Stomach (tissue), 9 donors: ENCODE measurements around the gene ANKRD44. TPM values are rescaled to one million over a fixed set of nuclear protein-coding genes. Genes with fewer than 3 reads are reported as not detected.

Experiments
- DNase-seq, 2 donors: peaks; one replicate each; pipeline versions ENCODE4 v3.0.0 to v3.0.0-alpha.2; 2013 to 2019
- H3K27ac ChIP-seq, 5 donors: fragments of 200-600 bp in 4 of 5; sonication (generic) in 4 of 5; one replicate each; pipeline ENCODE4 v1.5.1; 2013 to 2019; ENCODE audit warnings: mild to moderate bottlenecking in 1 of 5, moderate library complexity in 1 of 5
- H3K27me3 ChIP-seq, 3 donors: fragments of 200-600 bp; sonication (generic); one replicate each; pipeline ENCODE4 v1.5.1; 2017 to 2019; ENCODE audit warnings: mixed run types in 1 of 3
- H3K36me3 ChIP-seq, 4 donors: fragments of 200-600 bp; sonication (generic); 1 replicate in 3 of 4; 2 replicates in 1 of 4; pipeline ENCODE4 v1.5.1; 2016 to 2019
- H3K4me1 ChIP-seq, 4 donors: fragments of 200-600 bp; sonication (generic); one replicate each; pipeline ENCODE4 v1.5.1; 2016 to 2019
- H3K4me3 ChIP-seq, 4 donors: fragments of 200-600 bp; sonication (generic) in 3 of 4; one replicate each; pipeline ENCODE4 v1.5.1; 2016 to 2019; ENCODE audit warnings: mild to moderate bottlenecking in 1 of 4
- H3K9me3 ChIP-seq, 4 donors: fragments of 200-600 bp; sonication (generic); one replicate each; pipeline ENCODE4 v1.5.1; 2016 to 2019
- EP300 ChIP-seq: sonication (generic); formaldehyde crosslinking; IDR thresholded peaks from one replicate; pipeline ENCODE4 v1.6.1; 2017; ENCODE audit warnings: antibody characterized with exemption
- POLR2A ChIP-seq, 4 donors: fragments of 450-650 bp; IDR thresholded peaks; one replicate each; pipeline ENCODE4 v1.6.1; 2016; ENCODE audit warnings: antibody characterized with exemption in 4 of 4, control low read depth in 2 of 4, mild to moderate bottlenecking in 1 of 4, moderate library complexity in 1 of 4
- POLR2AphosphoS5 ChIP-seq, 3 donors: sonication (generic); formaldehyde crosslinking; IDR thresholded peaks; one replicate each; pipeline ENCODE4 v1.6.1; 2016; ENCODE audit warnings: antibody characterized with exemption in 3 of 3
- WGBS, 5 donors: extraction: QIAGEN DNeasy Blood & Tissue Kit in 3 of 5; methylation state at CpG; one replicate each; pipeline versions ENCODE4 v1.1.5 to v1.1.7; 2013 to 2018; 5-methylcytosine and 5-hydroxymethylcytosine counted together
- intact Hi-C: fragments of 100-400 bp; cut with DNase I; formaldehyde crosslinking; loops from one replicate; pipeline ENCODE4 v1.15.1; 2023; ENCODE audit warnings: low total_unique reads
- polyA plus RNA-seq, 3 donors: library from polyadenylated mRNA; stranded (reverse); fragments of 200-250 nt; gene quantifications; one replicate each; pipeline ENCODE4 v1.2.3, GENCODE V29; 2013
- total RNA-seq, 5 donors: library from RNA; depleted of rRNA; stranded (reverse); fragments of >200 nt; gene quantifications; one replicate each; pipeline versions ENCODE4 v1.1.0 to v1.2.3, GENCODE V29; 2014 to 2016
- TF ChIP-seq, protein P1 (sequence below), 7 experiments: fragments of 450-650 bp in 4 of 7; fragments of 200-600 bp in 3 of 7; sonication (generic) in 3 of 7; IDR thresholded peaks; one replicate each; pipeline ENCODE4 v1.5.1; 2016 to 2019; ENCODE audit warnings: antibody characterized with exemption in 7 of 7, control low read depth in 2 of 7, mild to moderate bottlenecking in 1 of 7
- donor health status: healthy with polysubstance abuse.
- donor health status: Bipolar disorder and iron deficiency.
- donor health status: healthy.

ANKRD44 gene
- total and polyA plus RNA-seq, 8 donors, result 1.2 to 58.4 (median 7.0) TPM

DNA sequence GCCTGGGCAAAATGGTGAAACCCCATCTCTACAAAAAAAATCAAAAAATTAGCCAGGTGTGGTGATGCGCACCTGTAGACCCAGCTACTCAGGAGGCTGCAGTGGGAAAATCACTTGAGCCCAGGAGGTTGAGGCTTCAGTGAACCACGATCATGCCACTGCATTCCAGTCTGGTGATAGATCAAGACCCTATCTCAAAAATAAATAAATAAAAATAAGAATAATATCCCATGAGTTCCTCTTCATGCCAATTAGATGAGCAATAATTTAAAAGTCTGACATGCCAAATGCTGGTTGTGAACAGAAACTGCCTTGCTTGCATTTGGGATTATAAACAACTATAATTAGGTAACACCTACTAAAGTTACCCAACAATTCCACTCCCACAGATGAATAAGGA is 22.1 kb upstream of the ANKRD44 start:
- Histone ChIP-seq H3K4me3 (no peak overlapping the region), H3K27ac (no peak overlapping the region), H3K9me3 (no peaks in the 10 kb centered on the region), H3K27me3 (no peaks in the 10 kb centered on the region), H3K36me3 (no peaks in the 10 kb centered on the region), H3K4me1 (no peaks in the 10 kb centered on the region)
- WGBS, 5 donors, result 85 to 96% (median 92%) methylated on average over 2 of the region's 2 CpGs
- no peak for DNase-seq
- TF ChIP-seq, protein P1, sequence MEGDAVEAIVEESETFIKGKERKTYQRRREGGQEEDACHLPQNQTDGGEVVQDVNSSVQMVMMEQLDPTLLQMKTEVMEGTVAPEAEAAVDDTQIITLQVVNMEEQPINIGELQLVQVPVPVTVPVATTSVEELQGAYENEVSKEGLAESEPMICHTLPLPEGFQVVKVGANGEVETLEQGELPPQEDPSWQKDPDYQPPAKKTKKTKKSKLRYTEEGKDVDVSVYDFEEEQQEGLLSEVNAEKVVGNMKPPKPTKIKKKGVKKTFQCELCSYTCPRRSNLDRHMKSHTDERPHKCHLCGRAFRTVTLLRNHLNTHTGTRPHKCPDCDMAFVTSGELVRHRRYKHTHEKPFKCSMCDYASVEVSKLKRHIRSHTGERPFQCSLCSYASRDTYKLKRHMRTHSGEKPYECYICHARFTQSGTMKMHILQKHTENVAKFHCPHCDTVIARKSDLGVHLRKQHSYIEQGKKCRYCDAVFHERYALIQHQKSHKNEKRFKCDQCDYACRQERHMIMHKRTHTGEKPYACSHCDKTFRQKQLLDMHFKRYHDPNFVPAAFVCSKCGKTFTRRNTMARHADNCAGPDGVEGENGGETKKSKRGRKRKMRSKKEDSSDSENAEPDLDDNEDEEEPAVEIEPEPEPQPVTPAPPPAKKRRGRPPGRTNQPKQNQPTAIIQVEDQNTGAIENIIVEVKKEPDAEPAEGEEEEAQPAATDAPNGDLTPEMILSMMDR (IDR thresholded peaks at IDR 0.05), result no peak
- no peak for TF ChIP-seq EP300
- intact Hi-C loops, result no loop called here

DNA sequence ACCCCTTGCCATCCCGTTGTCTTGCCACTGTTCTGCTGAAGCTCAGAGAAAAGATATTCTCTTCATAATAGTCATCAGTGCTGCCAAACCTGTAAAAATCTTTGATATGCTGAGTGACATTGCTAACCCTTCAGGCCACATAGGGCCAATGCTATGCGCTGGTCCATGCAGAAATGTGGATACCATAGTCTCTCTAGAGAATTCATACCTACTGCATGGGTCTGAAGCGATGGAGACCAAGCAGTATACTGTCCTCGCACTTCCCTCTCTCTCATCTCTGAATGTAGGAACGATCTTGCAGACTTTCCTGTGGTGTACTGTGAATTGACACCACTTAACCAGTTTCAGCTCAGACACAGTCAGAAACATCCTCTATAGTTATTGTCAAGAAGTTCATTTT is 17.9 kb upstream of the ANKRD44 start:
- DNase-seq, result no peak
- H3K27ac ChIP-seq, result no peak overlapping the region
- 85 to 92% (median 89%) methylated on average over 5 of the region's 5 CpGs for WGBS, 5 donors
- intact Hi-C loops, result no loop called here
- H3K36me3 ChIP-seq, result no peaks in the 10 kb centered on the region
- peaks cover 0 to 4% (median under 1%) of the 10 kb centered on the region in 4 donors for H3K4me1 ChIP-seq
- H3K9me3 ChIP-seq, result no peaks in the 10 kb centered on the region
- H3K4me3 ChIP-seq, result no peak overlapping the region
- TF ChIP-seq, protein P1 (IDR thresholded peaks at IDR 0.05), result no peak
- TF ChIP-seq POLR2AphosphoS5 (IDR thresholded peaks at IDR 0.05) (no peak), POLR2A (IDR thresholded peaks at IDR 0.05) (no peak), EP300 (no peak)
- H3K27me3 ChIP-seq, result no peaks in the 10 kb centered on the region

DNA sequence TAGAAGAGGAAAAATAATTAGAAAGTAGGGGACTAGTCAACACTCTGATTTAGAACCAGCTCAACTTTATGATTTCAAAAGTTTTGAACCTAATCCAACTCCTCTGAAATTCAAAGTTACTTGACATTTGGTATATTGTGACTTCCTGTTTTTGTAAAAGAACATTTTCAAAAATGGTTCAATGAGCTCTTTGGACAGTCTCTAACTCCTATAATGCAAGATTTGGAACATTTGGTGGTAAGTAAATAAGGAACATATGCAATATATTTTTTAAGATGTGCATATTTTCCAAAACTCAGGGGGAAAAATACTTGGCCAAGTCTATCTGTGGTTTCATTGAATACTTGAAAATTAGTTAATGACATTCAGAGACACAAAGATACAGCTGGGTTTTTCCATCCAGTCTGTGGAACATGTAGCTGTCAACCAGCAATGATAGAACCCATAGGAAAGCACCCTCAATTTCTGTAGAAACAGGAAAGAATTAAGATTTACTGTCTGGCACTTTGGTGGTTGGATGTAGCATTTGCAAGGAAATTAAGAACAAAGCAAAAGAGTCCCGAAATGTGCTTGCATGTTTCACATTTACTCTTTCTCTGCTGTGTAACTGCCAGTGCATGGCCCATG is 17.0 kb upstream of the ANKRD44 start:
- Histone ChIP-seq H3K27ac (no peak overlapping the region), H3K9me3 (no peaks in the 10 kb centered on the region), H3K4me3 (no peak overlapping the region), H3K36me3 (no peaks in the 10 kb centered on the region), H3K4me1 (peaks cover 0 to 7% (median 2%) of the 10 kb centered on the region in 4 donors), H3K27me3 (no peaks in the 10 kb centered on the region)
- WGBS, 5 donors, result 65 to 78% (median 78%) methylated on average over 1 of the region's 1 CpG
- intact Hi-C loops, result no loop called here
- no peak for TF ChIP-seq POLR2AphosphoS5 (IDR thresholded peaks at IDR 0.05)
- no peak for TF ChIP-seq EP300
- DNase-seq, result no peak

DNA sequence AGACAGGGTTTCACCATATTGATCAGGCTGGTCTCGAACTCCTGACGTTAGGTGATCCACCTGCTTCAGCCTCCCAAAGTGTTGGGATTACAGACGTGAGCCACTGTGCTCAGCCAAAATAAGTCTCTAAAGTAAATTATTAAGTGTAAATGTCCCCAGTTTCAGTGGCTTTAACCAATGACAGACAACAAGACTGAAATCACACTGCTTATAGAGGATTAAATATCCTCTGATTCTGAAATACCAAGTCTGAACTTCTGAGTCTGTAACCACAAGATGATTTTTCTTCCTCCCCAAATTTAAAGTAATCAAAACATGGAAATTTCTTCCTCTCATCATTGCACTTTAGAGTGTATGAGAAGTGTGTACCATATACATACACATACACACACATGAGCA is 16.5 kb upstream of the ANKRD44 start:
- no peaks in the 10 kb centered on the region for H3K9me3 ChIP-seq
- no peak overlapping the region for H3K27ac ChIP-seq
- no peaks in the 10 kb centered on the region for H3K27me3 ChIP-seq
- no peak for DNase-seq
- H3K4me1 ChIP-seq, result peaks cover 0 to 7% (median 2%) of the 10 kb centered on the region in 4 donors
- intact Hi-C loops, result no loop called here
- H3K36me3 ChIP-seq, result no peaks in the 10 kb centered on the region
- TF ChIP-seq EP300 (no peak), POLR2AphosphoS5 (IDR thresholded peaks at IDR 0.05) (no peak), POLR2A (IDR thresholded peaks at IDR 0.05) (no peak)
- TF ChIP-seq, protein P1 (IDR thresholded peaks at IDR 0.05), result no peak
- WGBS, 5 donors, result 81 to 93% (median 86%) methylated on average over 3 of the region's 3 CpGs
- H3K4me3 ChIP-seq, result no peak overlapping the region

DNA sequence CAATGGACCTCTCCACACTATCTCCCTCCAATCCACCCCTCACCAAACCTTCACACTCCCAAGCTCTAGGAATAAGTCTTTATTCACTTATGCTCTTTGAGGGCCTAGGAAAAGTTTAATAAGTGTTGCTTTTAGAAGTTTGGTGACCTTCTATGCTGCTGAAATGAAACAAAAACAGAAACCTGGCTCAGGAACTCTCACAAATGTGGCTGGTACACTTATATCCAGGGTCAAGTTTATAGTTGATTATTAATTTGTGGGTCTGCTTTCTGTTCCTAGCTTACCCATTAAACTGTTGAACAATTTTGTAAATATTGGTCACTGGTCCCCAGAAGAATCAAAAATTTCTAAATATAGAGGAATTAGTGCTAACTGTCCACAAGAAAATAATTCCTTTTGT is 14.2 kb upstream of the ANKRD44 start:
- no peaks in the 10 kb centered on the region for H3K27me3 ChIP-seq
- no peaks in the 10 kb centered on the region for H3K9me3 ChIP-seq
- no peak for DNase-seq
- no peak overlapping the region for H3K4me3 ChIP-seq
- H3K4me1 ChIP-seq, result peaks cover 0 to 7% (median 2%) of the 10 kb centered on the region in 4 donors
- no peak overlapping the region for H3K27ac ChIP-seq
- no peaks in the 10 kb centered on the region for H3K36me3 ChIP-seq
- TF ChIP-seq POLR2AphosphoS5 (IDR thresholded peaks at IDR 0.05), result no peak
- TF ChIP-seq, protein P1 (IDR thresholded peaks at IDR 0.05), result no peak
- no peak for TF ChIP-seq EP300
- TF ChIP-seq POLR2A (IDR thresholded peaks at IDR 0.05), result no peak
- intact Hi-C loops, result no loop called here
